ENCODE results near the gene NCBP2L.

NCBP2L gene

GRCh38 chrX:107777536-107777832, at the start of gene NCBP2L:
NCBP2L (plus strand) TSS chrX:107777733; CDS start chrX:107794221, 16,488 bp downstream.
- no peak for DNase-seq

DNA sequence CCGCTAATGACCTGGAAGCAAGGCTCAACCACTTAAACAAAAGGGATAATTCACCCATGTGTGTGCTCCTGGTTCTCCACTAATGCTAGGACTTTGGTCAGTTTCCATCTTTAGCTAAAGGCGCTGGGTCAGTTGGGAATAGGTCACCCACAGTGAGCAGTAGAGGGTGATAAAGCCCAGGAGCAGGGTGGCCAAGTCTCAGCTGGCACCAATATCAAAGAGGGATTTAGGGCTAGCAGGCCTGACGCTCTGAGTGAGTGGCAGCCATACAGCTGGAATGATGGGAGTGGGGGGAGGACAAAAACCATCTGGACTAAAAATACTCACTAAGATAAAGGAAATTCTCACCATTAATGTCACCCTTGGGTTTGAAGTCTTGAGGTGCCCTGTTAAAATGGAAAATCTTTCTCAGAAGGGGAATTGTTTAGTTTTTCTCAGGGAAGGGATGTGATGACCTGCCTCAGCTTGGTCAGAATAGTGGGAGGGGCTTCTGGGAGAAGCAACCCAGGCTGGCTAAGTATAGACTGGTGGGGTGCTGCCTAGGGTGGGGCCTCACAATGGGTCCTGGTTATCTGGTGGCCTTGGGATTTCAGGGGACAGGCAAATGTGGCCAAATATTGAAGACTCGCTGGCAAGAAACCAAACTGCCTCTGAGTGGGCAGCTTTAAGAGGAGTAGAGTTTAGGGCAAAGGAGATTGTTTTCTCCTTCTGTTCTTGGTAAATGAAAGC, 49.0 kb upstream of the NCBP2L start:
- no peak for DNase-seq

DNA sequence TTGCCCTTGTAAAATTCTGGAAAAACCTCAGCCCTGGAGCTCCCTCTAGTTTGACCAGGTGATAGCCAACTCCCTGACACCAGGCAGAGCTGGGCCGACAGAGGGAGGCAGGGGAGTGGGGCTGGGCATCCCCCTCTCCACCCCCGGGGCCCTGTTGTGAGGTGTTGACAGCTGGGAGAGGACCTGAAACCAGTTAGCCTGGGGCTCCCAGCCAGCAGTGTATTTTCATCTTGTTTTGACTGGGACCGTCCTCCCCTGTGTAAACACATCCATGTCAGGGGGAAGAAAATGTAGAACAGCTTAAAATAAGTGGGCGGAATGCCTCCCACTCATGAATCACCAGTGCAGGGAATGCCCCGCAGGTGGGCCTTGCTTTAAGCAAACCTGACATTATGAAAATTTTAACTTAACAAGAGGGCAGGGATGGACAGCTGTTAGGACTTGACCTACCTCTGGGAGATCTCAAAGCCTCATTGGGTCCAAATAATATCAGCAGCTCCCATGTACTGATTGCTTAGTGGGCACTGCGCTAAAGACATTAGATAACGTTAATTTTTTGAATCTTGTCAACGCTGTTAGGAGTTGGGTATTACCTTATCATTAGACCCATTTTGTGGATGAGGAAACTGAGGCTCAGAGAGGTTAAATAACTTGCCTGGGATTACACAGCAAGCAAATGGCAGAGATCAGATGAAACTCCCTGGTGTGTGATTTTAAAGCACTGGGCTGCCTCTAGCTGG, 47.8 kb upstream of the NCBP2L start:
- no peak for DNase-seq

DNA sequence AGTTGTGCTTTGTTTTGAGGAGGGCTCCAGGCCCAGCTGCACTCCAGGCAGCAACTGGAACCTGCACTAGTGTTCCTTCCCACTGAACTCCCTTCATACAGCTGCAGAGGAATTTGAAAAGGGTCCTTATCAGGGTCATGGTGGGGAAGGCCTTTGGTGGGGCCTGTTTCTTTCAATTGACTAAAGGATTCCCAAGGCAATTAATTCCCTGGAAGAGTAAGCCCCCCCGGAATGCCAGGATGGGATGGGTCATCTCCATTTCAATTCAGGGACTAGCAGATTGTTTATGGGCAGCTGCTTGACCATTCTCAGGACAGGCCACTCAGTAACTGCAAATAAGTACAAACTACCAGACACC, 47.3 kb upstream of the NCBP2L start:
- no peak for DNase-seq

DNA sequence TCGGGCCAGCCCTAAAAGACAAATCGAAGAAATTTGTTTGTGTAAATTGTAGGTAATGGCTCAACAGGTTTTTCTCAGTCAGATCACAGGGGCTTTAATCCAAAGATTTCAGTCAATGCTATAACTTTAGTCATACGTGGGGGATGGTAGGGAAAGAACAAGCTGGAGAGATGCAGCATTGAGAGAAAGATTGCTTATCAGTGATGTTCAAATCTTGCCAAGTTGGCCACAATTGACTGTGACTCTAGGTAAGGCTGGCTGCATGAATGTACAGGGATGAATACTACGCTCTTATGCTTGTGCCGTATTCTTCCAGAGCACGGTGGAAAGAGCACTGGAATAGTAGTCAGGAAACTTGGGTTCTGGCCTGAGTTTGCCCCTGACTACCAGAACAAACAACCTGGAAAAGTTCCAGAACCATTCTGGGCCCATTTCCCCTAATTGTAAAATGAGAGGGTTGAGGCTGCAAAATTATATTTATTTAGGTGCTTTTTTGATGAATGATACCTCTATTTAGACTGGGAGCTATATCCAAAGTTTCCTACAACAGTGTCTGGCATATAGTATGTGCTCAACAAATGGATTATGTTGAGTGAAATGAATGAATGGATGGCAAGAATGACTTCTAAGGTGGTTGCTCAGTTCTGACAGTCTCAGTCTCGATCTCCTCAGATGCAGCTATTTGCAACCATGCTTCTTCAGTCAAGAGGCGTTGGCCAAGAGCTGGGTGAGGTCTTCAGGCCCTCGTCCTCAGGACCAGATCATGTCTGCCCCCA, 46.4 kb upstream of the NCBP2L start:
- DNase-seq: no peak

DNA sequence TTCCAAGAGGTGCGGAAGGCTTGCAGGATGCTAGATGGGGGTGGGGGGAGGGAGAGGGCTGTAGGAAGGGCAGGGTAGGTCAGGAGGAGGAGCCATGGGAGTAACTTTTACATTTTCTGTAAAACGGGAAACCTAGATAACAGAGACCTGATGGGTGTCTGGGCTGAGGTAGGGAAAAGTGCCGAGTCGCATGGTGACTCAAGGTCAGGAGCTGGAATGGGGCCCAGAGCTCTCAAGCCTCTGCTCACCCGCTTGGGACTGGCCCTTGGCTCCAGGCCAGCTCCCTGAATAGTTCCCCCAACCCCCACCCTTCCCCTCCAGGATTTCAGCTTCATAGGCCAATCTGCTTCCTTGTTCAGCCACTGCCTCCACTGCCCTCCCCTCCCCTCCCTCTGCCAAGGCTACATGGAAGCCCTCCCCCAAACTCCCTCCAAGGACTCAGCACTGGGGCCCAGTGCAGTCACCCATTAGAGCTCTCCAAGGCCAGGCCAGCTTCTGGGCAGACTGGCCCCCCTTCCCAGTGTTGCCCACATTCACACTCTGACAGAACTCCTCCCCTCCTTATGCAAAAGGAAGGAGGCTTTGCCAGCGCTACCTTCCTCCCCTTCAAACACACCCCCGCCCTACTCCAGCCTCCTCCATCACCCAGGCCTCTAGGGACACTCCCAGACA, 45.6 kb upstream of the NCBP2L start:
- DNase-seq: no peak

DNA sequence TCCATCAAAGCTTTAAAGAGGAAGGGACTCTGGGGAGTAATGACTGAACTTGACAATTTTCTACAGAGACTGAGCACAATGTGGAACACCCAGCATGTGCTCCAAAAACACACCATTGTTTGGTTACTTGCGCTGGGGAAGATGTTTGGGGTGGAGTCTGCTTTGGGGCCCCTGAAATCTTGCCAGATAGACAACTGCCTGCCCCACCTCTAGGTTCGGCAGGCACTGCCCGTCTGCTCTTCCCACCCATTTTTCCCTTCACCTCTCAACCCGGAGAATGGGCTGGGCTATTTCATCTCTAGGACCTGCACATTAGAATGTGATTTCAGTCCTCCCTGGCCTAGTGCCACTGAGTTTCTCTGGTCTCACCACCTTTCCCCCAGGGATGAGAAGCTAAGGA, 43.8 kb upstream of the NCBP2L start:
- DNase-seq: no peak

GRCh38 chrX:107734646-107735045, 42.9 kb upstream of the NCBP2L start:
- no peak for DNase-seq

DNA sequence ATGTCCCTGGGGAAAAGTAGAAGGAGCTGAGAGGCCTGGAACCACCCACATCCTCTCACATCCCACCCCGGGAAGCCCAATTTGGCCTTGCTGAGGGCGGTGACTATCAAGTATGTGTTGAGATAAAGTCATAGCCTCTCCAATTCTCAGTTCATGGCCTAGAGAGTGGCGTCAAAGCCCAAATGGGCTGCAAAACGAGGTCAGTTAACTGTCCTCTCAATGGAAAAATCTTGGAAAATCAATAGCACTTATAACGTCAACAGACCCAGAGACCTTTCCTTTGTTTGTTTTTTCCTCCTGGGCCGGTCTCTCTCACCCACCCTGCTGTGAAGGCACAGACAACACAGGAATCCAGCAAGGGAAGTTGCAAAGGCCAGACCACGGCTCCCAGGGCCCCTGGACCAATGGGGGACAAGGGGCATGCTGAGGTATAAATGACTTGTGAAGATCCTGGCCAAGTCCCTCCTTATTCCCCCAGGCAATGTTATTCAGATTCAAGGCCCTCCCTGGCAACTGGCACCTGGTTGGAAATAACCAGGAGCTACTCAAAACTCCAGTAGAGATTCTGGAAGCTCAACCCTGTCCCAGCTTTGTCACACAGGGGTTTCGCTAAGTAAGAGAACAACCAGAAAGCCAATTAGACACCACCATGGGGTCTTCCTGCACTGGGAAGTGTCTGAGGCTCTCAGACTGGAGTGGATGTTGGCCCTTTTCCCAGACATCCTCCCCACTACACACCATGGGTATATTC, 40.6 kb upstream of the NCBP2L start:
- no peak for DNase-seq

- DNase-seq: no peak
These were observed 39.3 kb upstream of the NCBP2L start for GRCh38 chrX:107738272-107738671.

DNA sequence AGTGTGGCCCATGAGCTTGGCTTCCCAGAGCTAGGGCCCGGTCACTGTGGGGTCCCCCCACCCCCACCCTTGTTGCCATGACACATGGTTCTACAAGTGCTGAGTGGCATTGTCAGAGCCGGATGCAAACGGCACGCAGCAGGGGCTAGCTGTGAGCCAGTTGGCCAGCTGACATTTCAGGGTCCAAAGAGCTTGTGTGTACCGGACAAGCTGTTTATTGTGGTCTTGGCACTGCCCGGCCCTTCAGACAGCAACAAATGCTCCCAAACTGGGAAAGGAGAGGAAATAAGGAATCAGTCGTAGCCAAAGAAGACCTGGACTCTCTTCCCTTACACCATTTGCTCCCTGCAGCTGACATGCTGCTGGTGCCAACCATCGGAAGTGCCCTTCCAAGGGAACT, 38.8 kb upstream of the NCBP2L start:
- DNase-seq: no peak

GRCh38 chrX:107739541-107739940, 38.0 kb upstream of the NCBP2L start:
- DNase-seq: no peak

DNA sequence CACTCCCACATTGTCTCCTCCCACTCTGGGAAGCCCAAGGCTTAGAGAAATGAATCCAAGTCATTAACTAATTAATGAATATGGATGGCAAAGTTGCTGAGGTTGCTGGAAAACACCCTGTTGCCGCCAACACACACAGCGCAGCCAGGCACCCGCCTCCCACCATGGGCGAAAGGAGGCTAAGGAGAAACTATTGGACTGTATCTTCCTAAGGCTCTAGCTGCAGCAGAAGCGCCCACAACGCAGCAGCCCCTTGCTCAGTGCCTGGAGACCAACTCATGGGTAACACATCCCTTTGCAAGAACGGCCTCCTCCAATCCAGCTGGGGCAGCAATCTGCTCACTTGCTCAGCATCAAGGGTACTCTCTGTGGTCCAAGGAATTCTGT, 36.1 kb upstream of the NCBP2L start:
- no peak for DNase-seq

GRCh38 chrX:107742700-107743191, 34.8 kb upstream of the NCBP2L start:
- DNase-seq: no peak

DNA sequence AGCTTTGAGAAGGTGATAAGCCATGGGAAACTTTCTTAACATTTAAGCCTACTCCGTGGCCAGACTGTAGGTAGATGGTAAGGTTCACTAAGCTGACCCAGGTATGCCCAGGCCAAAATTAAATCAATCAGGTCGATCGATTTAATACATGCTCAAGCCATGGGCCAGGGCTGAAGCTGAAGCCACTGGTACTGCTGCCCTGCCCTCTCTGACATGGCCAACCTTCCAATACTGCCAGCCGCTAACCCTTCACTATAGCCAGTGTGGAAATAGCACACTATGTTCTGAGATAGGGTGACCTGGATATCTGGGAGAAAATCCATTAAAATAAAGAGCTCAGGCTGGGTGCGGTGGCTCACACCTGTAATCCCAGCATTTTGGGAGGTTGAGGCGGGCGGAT, 33.5 kb upstream of the NCBP2L start:
- DNase-seq: no peak

DNA sequence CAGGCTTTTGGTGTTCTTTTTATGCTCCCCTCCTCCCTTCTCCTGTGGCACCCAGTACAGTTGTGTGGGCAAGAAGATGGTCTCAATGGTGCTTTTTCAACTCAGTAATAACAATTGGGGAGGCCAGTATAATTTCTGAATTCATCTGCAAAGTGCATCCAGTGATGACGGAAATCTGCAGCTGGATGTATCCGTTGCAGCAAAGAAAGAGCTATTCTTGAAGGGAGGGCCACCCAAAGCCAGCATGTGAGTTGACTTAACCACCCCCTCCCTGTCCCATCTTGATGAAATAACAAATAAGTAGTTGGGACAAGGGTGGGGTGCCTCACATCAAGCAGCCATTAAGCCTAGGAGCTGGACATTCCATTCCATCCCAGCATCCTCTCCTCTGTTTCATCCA, 32.7 kb upstream of the NCBP2L start:
- no peak for DNase-seq

- no peak for DNase-seq
These were observed 29.9 kb upstream of the NCBP2L start for GRCh38 chrX:107747596-107748161.

DNA sequence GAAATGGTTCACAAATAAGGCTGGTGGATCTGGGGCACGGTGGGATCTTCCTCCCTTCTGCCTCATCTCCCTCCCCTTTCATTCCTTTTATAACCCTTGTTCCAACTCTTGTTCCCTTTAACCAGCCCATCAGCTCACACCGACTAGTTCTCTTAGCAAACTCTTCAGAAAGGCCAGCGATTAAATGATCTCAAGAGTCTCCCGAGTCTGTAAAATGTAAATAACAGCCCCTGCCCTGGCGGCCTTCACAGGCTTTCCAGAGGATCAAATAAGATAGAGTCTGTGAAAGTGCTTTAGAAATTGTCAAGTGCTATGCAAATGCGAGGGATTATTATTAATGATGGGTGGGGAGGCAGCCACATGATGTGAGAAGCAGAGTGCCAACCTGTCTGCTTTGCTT, 29.0 kb upstream of the NCBP2L start:
- DNase-seq: no peak

DNA sequence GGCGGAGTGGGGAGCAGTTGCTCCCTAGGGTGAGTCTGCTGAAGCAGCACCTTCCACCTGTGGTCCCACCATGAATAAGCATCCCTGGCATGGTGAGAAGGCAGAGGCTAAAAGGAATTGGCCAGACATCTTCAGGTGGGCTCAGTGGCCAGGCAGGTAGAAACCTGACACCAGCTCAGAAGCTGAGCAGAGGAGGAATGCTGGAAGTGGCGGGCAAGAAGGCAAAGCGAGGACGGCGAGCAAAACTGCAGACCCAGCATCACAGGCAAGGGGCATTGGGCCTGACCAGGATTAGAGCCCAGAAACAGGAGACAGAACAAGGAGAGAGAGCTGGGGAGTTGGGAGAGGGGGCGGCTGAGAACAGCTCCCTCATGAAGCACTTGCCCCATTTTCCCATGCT, 27.3 kb upstream of the NCBP2L start:
- DNase-seq: no peak

DNA sequence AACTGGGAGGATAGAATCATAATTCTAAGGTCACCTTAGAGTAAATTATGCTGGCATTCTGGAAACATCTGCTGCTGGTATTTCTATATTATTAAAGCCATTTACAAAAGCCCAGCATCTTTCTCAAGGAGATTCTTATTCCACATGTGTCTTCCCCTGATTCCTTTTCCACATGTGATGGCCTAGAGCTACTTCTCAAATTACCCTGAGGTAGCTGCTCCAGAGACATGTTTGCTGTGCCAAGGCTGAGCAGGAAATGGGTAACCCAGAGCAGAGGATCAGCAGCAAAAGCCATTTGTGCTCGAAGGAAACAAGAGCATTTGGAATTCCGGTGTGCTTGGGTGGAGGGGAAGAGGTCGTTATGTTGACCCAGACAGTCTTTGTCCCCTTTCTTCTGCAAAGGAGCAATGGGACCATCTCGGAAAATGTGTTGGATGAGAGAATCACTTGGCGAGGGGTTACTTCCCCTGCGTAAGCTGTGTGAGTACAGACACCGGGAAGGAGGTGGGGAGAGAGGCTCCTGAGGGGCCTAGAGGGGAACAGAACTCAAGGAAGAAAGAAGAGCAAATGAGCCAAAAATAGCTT, 26.6 kb upstream of the NCBP2L start:
- no peak for DNase-seq

DNA sequence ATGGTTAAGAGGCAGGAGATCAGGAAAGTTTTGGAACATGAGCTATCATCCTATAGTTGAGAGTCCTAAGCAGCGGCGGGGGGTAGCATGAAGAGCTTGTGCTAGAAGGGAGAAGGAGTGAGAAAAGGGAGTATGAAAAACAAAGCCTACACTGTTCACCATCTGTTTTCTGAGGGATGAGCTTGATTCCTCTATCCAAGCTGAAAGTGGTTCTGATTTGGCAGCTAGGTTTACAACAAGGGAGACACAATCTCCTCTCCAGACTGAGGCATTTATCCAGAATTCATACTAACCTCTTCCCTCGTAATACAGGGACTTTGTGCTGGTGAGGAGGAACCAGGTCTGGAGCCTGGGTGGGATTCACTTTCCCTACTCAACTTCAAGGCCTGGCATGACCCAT, 25.5 kb upstream of the NCBP2L start:
- no peak for DNase-seq

- DNase-seq: no peak
These were observed 24.8 kb upstream of the NCBP2L start for GRCh38 chrX:107752714-107753113.
